Peyer's patch (tissue), 4 donors: ENCODE results near the gene PTPRJ.

Source experiments
- POLR2A ChIP-seq, 2 donors: fragments of 450-650 bp; IDR thresholded peaks; one replicate each; pipeline ENCODE4 v1.5.1; 2017; ENCODE audit warnings: antibody characterized with exemption in 2 of 2, mild to moderate bottlenecking in 2 of 2, moderate library complexity in 2 of 2
- TF ChIP-seq, protein P1 (sequence below), 6 experiments: fragments of 450-650 bp in 4 of 6; fragments of 200-600 bp in 2 of 6; sonication (generic) in 1 of 6; IDR thresholded peaks; one replicate each; pipeline ENCODE4 v1.5.1; 2017 to 2019; ENCODE audit warnings: antibody characterized with exemption in 6 of 6, mild to moderate bottlenecking in 3 of 6, moderate library complexity in 1 of 6

DNA sequence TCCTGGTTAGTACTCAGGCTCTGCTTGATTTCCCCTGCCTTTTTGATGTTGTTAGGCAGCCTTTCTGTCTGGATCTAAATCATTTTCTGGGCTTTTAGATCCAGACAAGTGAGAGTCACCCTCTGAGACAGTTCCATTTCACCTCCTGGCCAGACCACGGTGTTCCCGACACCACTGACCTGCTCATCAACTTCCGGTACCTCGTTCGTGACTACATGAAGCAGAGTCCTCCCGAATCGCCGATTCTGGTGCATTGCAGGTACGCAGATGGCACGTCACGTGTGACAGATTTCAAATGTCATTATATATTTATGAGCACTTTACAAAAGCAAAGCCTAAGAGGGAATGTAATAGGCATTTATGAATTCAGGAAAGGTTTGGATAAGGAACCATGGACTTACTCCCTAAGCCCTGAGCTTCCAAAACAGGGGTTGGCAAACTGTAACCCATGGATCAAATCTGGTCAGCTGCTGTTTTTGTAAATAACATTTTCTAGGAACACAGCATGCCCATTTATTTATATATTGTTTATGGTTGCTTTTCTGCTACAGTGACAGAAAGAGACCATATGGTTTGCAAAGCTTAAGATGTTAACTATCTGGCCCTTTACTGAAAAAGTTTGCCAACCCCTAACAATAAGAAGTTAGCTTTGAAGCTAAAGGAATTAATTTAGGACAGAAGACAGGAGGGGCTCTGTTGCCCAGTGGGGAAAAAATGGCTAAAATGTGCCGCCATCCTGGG, 183.2 kb downstream of the PTPRJ start:
- TF ChIP-seq POLR2A (IDR thresholded peaks at IDR 0.05), result no peak
- TF ChIP-seq, protein P1, sequence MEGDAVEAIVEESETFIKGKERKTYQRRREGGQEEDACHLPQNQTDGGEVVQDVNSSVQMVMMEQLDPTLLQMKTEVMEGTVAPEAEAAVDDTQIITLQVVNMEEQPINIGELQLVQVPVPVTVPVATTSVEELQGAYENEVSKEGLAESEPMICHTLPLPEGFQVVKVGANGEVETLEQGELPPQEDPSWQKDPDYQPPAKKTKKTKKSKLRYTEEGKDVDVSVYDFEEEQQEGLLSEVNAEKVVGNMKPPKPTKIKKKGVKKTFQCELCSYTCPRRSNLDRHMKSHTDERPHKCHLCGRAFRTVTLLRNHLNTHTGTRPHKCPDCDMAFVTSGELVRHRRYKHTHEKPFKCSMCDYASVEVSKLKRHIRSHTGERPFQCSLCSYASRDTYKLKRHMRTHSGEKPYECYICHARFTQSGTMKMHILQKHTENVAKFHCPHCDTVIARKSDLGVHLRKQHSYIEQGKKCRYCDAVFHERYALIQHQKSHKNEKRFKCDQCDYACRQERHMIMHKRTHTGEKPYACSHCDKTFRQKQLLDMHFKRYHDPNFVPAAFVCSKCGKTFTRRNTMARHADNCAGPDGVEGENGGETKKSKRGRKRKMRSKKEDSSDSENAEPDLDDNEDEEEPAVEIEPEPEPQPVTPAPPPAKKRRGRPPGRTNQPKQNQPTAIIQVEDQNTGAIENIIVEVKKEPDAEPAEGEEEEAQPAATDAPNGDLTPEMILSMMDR (IDR thresholded peaks at IDR 0.05), result no peak
